ENCODE data around the gene KRT8.

GRCh38 chr12:52918351-52918750 is 13.5 kb upstream of the KRT8 start:
- TF ChIP-seq REST (IDR thresholded peaks at IDR 0.05; ENCODE audit: borderline replicate concordance) (no peak), CTCF (IDR thresholded peaks at IDR 0.05; ENCODE audit: poor library complexity, severe bottlenecking) (no peak), EZH2 (IDR thresholded peaks at IDR 0.05; ENCODE audit: borderline replicate concordance, insufficient read depth, low read length, poor library complexity, severe bottlenecking) (no peak), POLR2AphosphoS5 (IDR thresholded peaks at IDR 0.05) (no peak), EP300 (conservative IDR thresholded peaks at IDR 0.05; ENCODE audit: poor library complexity, severe bottlenecking) (no peak), SMC3 (conservative IDR thresholded peaks at IDR 0.05; ENCODE audit: poor library complexity) (no peak)
